CD1c-positive myeloid dendritic cell (primary cell): ENCODE results near the gene SLC44A5.
A peak's percentile ranks its signal among the peaks of the same experiment; 100 is the strongest.
"Not testable (repeated sequence)": the region's sequence is repeated elsewhere in the genome, so short reads cannot be mapped to it uniquely, and the experiment has no call there.

ENCODE experiments used
- DNase-seq: peaks from one replicate; pipeline ENCODE4 v3.0.0-alpha.2; 2016; ENCODE audit errors: extremely low spot score

Gene SLC44A5

DNA sequence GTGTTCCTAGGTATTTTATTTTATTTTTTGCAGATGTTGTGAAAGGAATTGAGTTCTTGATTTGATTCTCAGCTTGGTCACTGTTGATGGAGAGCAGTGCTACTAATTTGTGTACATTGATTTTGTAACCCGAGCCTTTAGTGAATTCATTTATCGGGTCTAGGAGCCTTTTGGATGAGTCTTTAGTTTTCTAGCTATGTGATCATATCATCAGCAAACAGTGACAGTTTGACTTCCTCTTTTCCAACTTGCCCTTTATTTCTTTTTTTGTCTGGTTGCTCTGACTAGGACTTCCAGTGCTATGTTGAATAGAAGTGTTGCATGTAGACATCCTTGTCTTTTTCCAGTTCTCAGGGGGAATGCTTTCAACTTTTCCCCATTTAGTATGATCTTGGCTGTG lies 337.8 kb downstream of the SLC44A5 start:
- peak; percentile 2 for DNase-seq

- DNase-seq, result peak; percentile 27
Measured at GRCh38 chr1:75265792-75266191, 345.1 kb downstream of the SLC44A5 start.

GRCh38 chr1:75264112-75264511 lies 346.8 kb downstream of the SLC44A5 start:
- DNase-seq, result no peak

DNA sequence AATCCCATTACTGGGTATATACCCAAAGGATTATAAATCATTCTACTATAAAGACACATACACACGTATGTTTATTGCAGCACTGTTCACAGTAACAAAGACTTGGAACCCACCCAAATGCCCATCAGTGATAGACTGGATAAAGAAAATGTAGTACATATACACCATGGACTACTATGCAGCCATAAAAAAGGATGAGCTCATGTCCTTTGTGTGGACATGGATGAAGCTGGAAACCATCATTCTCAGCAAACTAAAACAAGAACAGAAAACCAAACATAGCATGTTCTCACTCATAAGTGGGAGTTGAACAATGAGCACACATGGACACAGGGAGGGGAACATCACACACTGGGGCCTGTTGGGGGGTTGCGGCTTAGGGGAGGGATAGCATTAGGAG lies 347.3 kb downstream of the SLC44A5 start:
- DNase-seq, result not testable (repeated sequence)

GRCh38 chr1:75261946-75262345 lies 349.0 kb downstream of the SLC44A5 start:
- DNase-seq, result not testable (repeated sequence)

DNA sequence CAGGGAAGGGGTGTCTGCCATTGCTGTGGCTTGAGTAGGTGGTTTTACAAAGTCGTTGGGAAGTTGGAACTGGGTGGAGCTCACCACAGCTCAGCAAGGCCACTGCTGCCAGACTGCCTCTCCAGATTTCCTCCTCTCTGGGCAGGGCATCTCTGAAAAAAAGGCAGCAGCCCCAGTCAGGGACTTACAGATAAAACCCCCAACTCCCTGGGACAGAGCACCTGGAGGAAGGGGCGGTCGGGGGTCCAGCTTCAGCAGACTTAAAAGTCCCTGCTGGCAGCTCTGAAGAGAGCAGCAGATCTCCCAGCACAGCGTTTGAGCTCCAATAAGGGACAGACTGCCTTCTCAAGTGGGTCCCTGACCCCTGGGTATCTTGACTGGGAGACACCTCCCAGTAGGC lies 352.6 kb downstream of the SLC44A5 start:
- DNase-seq, result no peak

GRCh38 chr1:75257424-75257823 lies 353.5 kb downstream of the SLC44A5 start:
- no peak for DNase-seq

DNA sequence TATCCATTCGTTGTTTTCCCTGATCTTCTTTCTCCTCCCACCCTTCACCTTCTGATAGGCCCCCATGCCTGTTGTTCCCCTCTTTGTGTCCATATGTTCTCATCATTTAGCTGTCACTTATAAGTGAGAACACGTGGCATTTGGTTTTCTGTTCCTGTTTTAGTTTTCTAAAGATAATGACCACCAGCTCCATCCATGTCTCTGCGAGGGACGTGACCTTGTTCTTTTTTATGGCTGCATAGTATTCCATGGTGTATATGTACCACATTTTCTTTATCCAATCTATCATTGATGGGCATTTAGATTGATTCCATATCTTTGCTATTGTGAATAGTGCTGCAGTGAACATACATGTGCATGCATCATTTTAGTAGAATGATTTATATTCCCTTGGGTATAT lies 360.8 kb downstream of the SLC44A5 start:
- not testable (repeated sequence) for DNase-seq

- no peak for DNase-seq
Measured at GRCh38 chr1:75245239-75245638, 365.7 kb downstream of the SLC44A5 start.

GRCh38 chr1:75243124-75243523 lies 367.8 kb downstream of the SLC44A5 start:
- no peak for DNase-seq

DNA sequence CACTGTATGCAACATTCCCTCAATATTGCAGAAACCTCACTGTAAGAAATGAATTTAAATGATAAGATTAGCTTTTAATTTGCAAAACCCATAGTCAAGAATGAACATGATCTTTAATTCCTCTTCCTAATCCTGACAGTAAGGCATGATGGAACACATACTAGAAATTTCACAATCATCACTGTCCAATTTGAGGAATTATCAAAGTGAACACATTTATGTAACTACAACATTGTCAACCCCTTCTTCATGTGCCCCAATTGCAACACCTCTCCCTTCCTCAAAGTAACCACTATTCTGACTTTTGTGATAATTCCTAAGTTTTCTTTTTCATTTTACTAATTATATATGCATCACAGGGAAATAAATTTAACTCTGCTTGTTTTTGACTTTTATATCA lies 373.6 kb downstream of the SLC44A5 start:
- DNase-seq, result peak; percentile 2

GRCh38 chr1:75234562-75234961 lies 376.4 kb downstream of the SLC44A5 start:
- no peak for DNase-seq

DNA sequence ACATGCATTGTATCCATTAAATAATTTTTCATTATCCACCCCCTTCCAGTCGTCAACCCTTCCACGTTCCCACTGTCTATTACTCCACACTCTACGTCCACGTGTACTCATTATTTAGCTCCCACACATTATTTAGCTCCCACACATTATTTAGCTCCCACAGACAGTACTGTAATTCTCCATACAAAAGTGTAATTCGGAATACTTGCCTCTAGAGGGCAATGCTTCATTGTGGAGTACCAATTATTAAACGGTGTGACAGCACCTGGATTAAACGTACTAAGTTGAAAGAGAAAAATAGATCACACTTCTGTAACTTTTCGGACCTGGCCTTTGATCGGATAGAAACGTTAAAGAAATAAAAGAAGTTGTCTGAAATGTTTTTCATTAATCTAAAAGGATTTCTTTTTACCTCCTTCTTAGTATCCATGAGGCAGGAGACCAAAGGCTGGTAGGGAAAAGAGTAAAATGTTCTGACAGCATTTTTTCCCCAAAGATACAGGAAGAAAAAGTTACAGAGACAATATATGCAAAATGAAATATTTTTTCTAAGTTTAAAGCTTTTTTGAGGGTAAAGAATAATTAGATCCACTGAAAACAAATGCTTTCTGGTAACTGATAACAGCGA lies 377.5 kb downstream of the SLC44A5 start:
- DNase-seq, result peak; percentile 5

DNA sequence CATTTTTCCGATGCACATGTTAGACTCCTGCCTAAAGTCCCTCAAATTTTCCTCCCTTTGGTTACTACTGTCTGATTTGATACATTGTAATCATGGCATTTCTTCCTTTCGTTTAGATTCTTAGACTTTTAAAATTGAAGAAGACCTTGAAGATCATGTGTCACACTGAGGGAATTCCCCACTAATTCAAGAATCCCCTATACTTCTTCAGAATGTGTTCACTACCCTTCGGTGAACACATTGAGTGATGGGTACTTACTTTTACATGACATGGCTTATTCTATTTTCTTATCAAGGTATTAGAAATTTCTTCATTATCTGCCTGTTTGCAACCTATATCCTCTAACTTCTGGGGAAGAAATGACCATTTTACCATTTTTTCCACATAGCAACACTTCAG lies 390.8 kb downstream of the SLC44A5 start:
- no peak for DNase-seq

DNA sequence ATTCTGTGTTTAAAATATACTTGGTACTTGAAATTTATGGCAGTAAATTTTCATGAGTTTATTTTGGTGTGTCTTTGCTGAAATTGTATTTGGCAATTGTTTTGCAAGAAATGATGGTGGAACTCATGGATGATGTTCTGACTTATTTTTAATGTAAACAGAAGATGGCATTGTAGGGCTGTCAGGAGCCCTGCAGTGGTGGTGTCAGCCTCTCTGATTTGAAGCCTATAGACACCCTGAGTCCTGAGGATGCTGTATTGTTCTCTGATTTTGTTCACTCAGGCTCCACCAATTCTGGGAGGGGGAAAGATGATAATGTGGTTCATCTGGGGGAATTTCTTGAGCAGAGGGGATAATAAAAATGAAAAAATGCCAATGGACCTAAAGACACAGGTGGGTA lies 396.9 kb downstream of the SLC44A5 start:
- DNase-seq, result no peak

DNA sequence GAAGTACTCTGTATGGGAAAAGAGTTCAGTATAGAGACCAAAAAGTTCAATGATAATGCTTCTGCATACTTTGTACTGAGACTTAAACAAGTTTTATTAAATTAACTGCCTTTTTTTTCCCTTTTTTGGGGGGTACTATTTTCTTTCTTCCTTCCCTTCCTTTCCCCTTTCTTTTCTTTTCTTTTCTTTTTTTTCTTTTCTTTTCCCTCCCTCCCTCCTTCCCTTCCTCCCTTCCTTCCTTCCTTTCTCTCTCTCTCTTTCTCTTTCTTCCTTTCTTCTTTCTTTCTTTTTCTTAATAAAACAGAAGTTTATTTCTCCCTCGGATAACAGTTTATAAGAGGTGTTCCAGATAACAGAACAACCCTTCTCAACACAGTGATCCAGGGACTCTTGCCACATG lies 399.3 kb downstream of the SLC44A5 start:
- no peak for DNase-seq

- no peak for DNase-seq
Measured at GRCh38 chr1:75208862-75209261, 402.1 kb downstream of the SLC44A5 start.

GRCh38 chr1:75203415-75204277 lies 407.3 kb downstream of the SLC44A5 start:
- DNase-seq, result peak; percentile 24

DNA sequence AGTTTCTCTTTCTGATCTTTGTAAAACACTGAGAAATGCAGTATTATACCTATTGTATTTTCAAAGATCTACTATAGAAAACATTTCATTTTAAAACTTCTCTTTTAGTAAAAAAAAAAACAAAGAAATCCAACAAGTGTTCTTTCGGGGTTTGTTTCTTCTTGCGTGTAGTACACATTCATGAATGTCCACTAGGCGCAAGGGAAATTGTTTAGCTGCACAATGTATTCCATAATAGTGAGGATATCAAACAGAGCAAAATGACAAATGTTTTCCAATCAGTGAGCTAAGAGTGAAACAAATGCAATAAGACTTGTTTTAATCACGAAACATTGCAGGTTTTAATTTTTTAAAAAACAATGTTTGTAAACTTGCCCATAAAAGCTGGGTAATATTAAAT lies 408.2 kb downstream of the SLC44A5 start:
- DNase-seq, result no peak

DNA sequence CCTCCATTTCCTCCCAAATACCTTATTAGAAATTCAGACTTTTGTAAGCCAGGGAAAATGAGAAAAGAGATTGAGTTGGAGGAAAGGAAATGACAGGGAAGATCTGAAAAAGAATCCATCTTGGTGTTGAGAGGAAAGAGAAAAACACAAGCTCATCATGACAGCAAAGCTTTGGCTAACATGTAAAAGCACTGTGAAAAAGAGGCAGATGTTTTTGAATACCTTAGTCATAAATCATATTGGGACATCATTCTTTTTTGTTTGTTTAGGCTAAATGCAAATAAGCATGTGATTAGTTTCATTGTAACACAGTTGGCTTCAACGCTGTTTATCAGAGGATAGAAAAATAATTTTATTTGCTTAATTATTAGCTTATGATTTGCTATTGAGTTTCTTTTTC lies 412.2 kb downstream of the SLC44A5 start:
- DNase-seq, result no peak

DNA sequence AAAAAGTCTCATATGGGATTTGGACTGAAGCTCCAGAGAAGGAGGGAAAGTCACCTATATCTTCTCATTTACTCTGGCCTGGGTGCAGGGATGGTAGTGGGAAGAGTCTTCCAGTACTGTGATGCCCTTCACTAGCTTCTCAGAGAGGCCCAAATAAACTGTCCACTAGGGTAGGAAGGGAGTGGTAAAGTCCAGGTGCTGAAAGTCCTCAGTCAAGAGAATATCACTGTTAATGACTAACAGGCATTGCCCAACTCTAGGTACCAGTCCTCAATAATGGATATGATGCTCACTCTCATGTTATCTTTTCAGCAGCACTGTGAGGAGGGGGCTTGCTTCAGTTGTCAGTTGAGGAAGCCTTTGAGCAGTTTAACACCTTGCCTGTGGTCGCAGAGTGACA lies 412.8 kb downstream of the SLC44A5 start:
- no peak for DNase-seq

DNA sequence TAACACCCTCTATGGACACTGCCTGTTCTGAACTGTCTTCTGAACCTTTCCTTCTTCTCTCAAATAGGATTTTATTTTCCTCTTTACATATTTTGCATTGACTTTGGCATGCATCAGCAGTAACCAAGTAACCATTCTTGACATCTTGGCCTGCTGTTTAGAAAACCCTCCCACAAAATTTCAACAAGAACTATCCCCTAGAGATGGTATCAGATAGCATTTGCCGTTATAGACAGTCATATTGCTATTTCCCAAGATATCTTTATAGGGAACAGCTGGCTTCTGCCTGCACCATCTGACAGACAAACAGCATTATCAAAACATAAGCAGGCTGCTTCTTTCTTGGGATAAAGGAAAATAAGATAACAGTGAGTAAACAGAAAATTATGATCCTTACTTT lies 422.0 kb downstream of the SLC44A5 start:
- no peak for DNase-seq

DNA sequence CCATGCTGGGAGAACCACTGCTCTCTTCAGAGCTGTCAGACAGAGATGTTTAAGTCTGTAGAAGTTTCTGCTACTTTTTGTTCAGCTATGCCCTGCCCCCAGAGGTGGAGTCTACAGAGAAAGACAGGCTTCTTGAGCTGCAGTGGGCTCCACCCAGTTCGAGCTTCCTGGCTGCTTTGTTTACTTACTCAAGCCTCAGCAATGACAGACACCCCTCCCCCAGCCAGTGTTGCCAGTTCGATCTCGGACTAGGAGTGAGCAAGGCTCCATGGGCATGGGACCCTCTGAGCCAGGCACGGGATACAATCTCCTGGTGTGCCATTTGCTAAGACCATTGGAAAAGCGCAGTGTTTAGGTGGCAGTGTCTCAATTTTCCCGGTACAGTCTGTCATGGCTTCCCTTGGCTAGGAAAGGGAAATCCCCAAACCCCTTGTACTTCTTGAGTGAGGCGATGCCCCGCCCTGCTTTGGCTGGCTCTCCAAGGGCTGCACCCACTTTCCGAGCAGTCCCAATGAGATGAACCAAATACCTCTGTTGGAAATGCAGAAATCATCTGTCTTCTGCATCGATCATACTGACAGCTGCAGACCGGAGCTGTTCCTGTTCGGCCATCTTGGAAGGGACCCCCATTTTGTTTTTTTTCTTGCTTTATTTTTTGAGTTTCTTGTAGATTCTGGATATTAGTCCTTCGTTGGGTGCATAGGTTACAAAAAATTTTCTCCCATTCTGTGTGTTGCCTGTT lies 429.5 kb downstream of the SLC44A5 start:
- not testable (repeated sequence) for DNase-seq
